Right cardiac atrium (tissue), 5 donors: ENCODE results near the gene ATP6AP2. TPM values are rescaled to one million over a fixed set of nuclear protein-coding genes. Genes with fewer than 3 reads are reported as not detected.

Experiments
- ATAC-seq, 2 donors: fragments of 200-7000 bp; cut with Tn5 transposase; one replicate each; pipeline versions ENCODE4 v1.8.0 to v1.9.1; 2020; ENCODE audit warnings: moderate library complexity in 2 of 2, mild to moderate bottlenecking in 1 of 2
- DNase-seq, 3 donors: peaks; one replicate each; pipeline ENCODE4 v3.0.0-alpha.2; 2020
- H3K27ac ChIP-seq: one replicate; pipeline ENCODE4 v1.5.1; 2013; ENCODE audit warnings: mild to moderate bottlenecking, low read length, control low read depth, moderate library complexity
- H3K27me3 ChIP-seq: one replicate; pipeline ENCODE4 v1.6.1; 2013; ENCODE audit not compliant: control insufficient read depth, insufficient read depth
- H3K4me1 ChIP-seq: one replicate; pipeline ENCODE4 v1.6.1; 2013; ENCODE audit warnings: low read length; ENCODE audit not compliant: control insufficient read depth, insufficient read depth
- H3K4me3 ChIP-seq: one replicate; pipeline ENCODE4 v1.5.1; 2013; ENCODE audit warnings: low read length, control low read depth
- H3K9me3 ChIP-seq: one replicate; pipeline ENCODE4 v1.6.1; 2013; ENCODE audit warnings: low read length; ENCODE audit not compliant: control insufficient read depth
- WGBS: extraction: QIAGEN DNeasy Blood & Tissue Kit; methylation state at CpG from one replicate; pipeline ENCODE4 v1.1.7; 2013; 5-methylcytosine and 5-hydroxymethylcytosine counted together
- intact Hi-C, 4 donors: fragments of 100-400 bp; cut with DNase I; formaldehyde crosslinking; loops; one replicate each; pipeline versions ENCODE4 v1.11.0 to v1.14.0; 2022 to 2023
- polyA plus RNA-seq: library from polyadenylated mRNA; stranded (reverse); fragments of 200-250 nt; gene quantifications from one replicate; pipeline ENCODE4 v1.2.3, GENCODE V29; 2013
- total RNA-seq, 4 donors: library from RNA; stranded (reverse); fragmentation: NEBNext Ultra II Directional; extraction: Animal tissue kit (Norgen Biotek cat#: 25700); gene quantifications; one replicate each; pipeline ENCODE4 v1.2.1, GENCODE V29; 2021
- donor health status: healthy with polysubstance abuse.
- donor health status: DM: no; HTN: yes; CAD: no.
- donor health status: DM: no; HTN: no; CAD: no.
- donor health status: DM: no; HTN: yes; CAD: no; lungs with severe emphysema.
- donor health status: DM: yes; HTN: yes; CAD: no.

Gene ATP6AP2
- total and polyA plus RNA-seq, 5 donors = 48.0 to 62.5 (median 61.7) TPM

GRCh38 chrX:40644821-40645358 is 64.1 kb downstream of the ATP6AP2 start:
- intact Hi-C loops = no loop called here
- Histone ChIP-seq H3K27ac (peak overlapping the region; percentile 92), H3K4me1 (peaks cover 11% of the 10 kb centered on the region), H3K27me3 (no peaks in the 10 kb centered on the region), H3K9me3 (no peaks in the 10 kb centered on the region), H3K4me3 (peak overlapping the region; percentile 69)
- ATAC-seq (peak; percentile 67 to 71), DNase-seq (peak; percentile 60 to 77 (median 69))
- WGBS = 1% methylated on average over 4 of the region's 4 CpGs

- WGBS = under 1% methylated on average over 33 of the region's 33 CpGs
- peak overlapping the region; percentile 85 for H3K27ac ChIP-seq
- no peaks in the 10 kb centered on the region for H3K9me3 ChIP-seq
- H3K27me3 ChIP-seq = no peaks in the 10 kb centered on the region
- H3K4me3 ChIP-seq = peak overlapping the region; percentile 63
- DNase-seq (peak; percentile 50 to 86 (median 73)), ATAC-seq (peak; percentile 48 to 53)
- intact Hi-C loops = no loop called here
- H3K4me1 ChIP-seq = peaks cover 9% of the 10 kb centered on the region
Measured at GRCh38 chrX:40646489-40647306, 65.9 kb downstream of the ATP6AP2 start.

GRCh38 chrX:40647307-40648197 is 66.8 kb downstream of the ATP6AP2 start, which contains the start of gene CXorf38:
Gene CXorf38 (minus strand): TSS chrX:40647561. CDS start chrX:40647520, 41 bp downstream.
- ATAC-seq (peak; percentile 89 to 92), DNase-seq (peak; percentile 95 to 99 (median 97))
- intact Hi-C loops = no loop called here
- WGBS = 1% methylated on average over 66 of the region's 66 CpGs
- Histone ChIP-seq H3K27me3 (no peaks in the 10 kb centered on the region), H3K9me3 (no peaks in the 10 kb centered on the region), H3K4me1 (peaks cover 5% of the 10 kb centered on the region), H3K4me3 (peak within 1 kb of the TSS; percentile 63), H3K27ac (peak within 1 kb of the TSS; percentile 90)

DNA sequence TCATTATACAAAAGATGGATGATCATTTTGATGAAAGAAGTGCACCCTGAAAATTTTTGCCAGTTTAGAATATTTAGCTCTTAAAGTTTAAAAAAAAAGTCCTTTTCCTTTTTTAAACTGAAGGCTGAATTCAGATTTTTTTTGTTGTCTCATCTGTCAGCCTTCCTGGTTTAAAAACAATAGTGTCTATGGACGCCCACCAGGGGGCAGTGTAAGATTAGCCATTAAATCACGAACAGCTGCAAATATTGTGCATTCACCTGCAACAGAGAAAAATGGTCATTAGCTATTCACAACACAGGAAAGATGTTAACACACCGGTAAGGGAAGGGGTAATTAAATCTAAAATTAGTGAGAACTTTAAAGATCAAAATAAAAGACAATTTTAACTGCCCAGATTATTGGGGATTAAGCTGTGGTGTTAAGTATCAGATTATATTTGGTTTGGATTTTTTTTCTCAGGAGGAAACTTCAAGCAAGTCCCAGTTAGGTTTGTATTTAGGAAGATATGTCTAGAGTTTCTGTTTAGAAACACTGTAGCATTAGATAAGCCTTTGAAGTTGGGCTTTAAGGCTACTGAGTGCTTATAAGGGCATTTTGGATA is 71.0 kb downstream of the ATP6AP2 start:
- peak in 2 of 3 donors; percentile 62 to 73 for DNase-seq
- no peak overlapping the region for H3K4me3 ChIP-seq
- intact Hi-C loops = loop anchor here in 3 of 4 donors (5.0 to 10.0 kb wide), 3 partner anchors 141 to 463 kb away; no protein-coding TSS in a partner anchor
- H3K4me1 ChIP-seq = no peaks in the 10 kb centered on the region
- ATAC-seq = no peak
- no peaks in the 10 kb centered on the region for H3K9me3 ChIP-seq
- no peaks in the 10 kb centered on the region for H3K27me3 ChIP-seq
- 2% methylated on average over 3 of the region's 3 CpGs for WGBS
- no peak overlapping the region for H3K27ac ChIP-seq

DNA sequence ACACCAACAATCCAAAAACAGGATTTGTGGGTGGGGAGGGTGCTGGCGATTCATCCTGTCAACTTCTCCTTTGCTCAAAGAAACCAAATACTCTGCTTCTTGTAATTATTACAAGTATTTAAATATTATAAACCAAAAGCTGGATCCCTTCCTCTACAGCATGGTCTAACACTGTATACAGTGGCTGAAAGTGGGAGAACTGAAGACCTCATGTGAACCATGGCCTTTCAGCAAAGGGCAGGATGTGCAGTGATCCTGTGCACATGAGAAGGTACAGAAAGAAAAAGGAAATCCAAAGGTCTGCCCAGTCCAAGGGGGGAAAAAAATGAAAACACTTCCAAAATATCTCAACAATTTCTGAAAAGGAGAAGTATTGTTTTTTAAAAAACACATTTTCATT is 71.9 kb downstream of the ATP6AP2 start:
- H3K27ac ChIP-seq = no peak overlapping the region
- ATAC-seq (no peak), DNase-seq (no peak)
- no peak overlapping the region for H3K4me3 ChIP-seq
- no peaks in the 10 kb centered on the region for H3K27me3 ChIP-seq
- intact Hi-C loops = loop anchor here in 3 of 4 donors (5.0 to 10.0 kb wide), 3 partner anchors 140 to 462 kb away; no protein-coding TSS in a partner anchor
- 79% methylated on average over 1 of the region's 1 CpG for WGBS
- no peaks in the 10 kb centered on the region for H3K9me3 ChIP-seq
- no peaks in the 10 kb centered on the region for H3K4me1 ChIP-seq

DNA sequence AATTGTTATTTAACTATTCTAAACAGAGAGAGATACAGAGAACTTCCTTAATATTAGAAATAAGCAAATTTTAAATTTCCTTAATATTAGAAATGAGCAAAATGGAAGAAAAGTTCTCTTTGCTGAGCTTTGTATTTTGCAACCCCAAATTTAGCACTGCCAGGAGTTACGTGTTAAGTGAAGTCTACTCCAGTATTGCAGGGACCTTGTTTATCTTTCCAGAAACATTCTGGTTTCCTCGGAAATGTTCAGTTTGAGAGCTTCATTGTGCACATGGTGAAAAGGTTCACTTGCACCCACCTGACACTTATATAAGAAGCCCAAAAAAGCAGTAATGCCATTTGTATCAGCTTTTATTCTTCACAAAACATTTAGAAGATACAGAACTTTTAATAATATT is 72.8 kb downstream of the ATP6AP2 start:
- Histone ChIP-seq H3K4me1 (no peaks in the 10 kb centered on the region), H3K4me3 (no peak overlapping the region), H3K27me3 (no peaks in the 10 kb centered on the region), H3K27ac (no peak overlapping the region), H3K9me3 (no peaks in the 10 kb centered on the region)
- WGBS = 41% methylated on average over 2 of the region's 2 CpGs
- ATAC-seq = no peak
- no peak for DNase-seq
- intact Hi-C loops = loop anchor here in 3 of 4 donors (5.0 to 10.0 kb wide), 3 partner anchors 139 to 461 kb away; no protein-coding TSS in a partner anchor

Other genes starting within 250 kb of the ATP6AP2 start
- gene MPC1L, start 42.5 kb downstream of the ATP6AP2 start, total RNA-seq = not detected
- not detected for gene MPC1L, start 42.5 kb downstream of the ATP6AP2 start, polyA plus RNA-seq
- 1 to 10 TPM; 5.6 to 8.3 (median 6.2) TPM for gene CXorf38, start 66.6 kb downstream of the ATP6AP2 start, total RNA-seq
- 3.1 TPM for gene CXorf38, start 66.6 kb downstream of the ATP6AP2 start, polyA plus RNA-seq
- gene MED14, start 154.6 kb downstream of the ATP6AP2 start, total RNA-seq = 10 to 100 TPM; 23.4 to 33.2 (median 28.9) TPM
- gene MED14, start 154.6 kb downstream of the ATP6AP2 start, polyA plus RNA-seq = 10.0 TPM